Suprapubic skin (tissue), 4 donors: ENCODE data around the gene NACA. TPM values are rescaled to one million over a fixed set of nuclear protein-coding genes. Genes with fewer than 3 reads are reported as not detected.

ENCODE experiments used
- DNase-seq, 2 donors: peaks; one replicate each; pipeline ENCODE4 v3.0.0-alpha.2; 2019; ENCODE audit warnings: low spot score in 2 of 2
- H3K27ac ChIP-seq: fragments of 200-600 bp; sonication (generic); one replicate; pipeline ENCODE4 v1.5.1; 2019
- H3K27me3 ChIP-seq: fragments of 200-600 bp; sonication (generic); one replicate; pipeline ENCODE4 v1.5.1; 2019
- H3K36me3 ChIP-seq: fragments of 200-600 bp; sonication (generic); one replicate; pipeline ENCODE4 v1.5.1; 2019
- H3K4me1 ChIP-seq: fragments of 200-600 bp; sonication (generic); one replicate; pipeline ENCODE4 v1.5.1; 2019
- H3K4me3 ChIP-seq: fragments of 200-600 bp; sonication (generic); one replicate; pipeline ENCODE4 v1.5.1; 2019; ENCODE audit warnings: mild to moderate bottlenecking
- H3K9me3 ChIP-seq: fragments of 200-600 bp; sonication (generic); one replicate; pipeline ENCODE4 v1.5.1; 2019
- CTCF ChIP-seq, 2 donors: fragments of 200-600 bp in 1 of 2; fragments of 450-650 bp in 1 of 2; sonication (generic) in 1 of 2; IDR thresholded peaks; one replicate each; pipeline ENCODE4 v1.5.1; 2016 to 2019; ENCODE audit warnings: antibody characterized with exemption in 2 of 2, mild to moderate bottlenecking in 1 of 2, moderate library complexity in 1 of 2
- EP300 ChIP-seq: sonication (generic); formaldehyde crosslinking; IDR thresholded peaks from one replicate; pipeline ENCODE4 v1.6.1; 2017; ENCODE audit warnings: antibody characterized with exemption
- POLR2A ChIP-seq, 2 donors: fragments of 450-650 bp; IDR thresholded peaks; one replicate each; pipeline ENCODE4 v1.6.1; 2017; ENCODE audit warnings: antibody characterized with exemption in 2 of 2, mild to moderate bottlenecking in 2 of 2, moderate library complexity in 2 of 2
- POLR2AphosphoS5 ChIP-seq, 3 donors: sonication (generic); formaldehyde crosslinking; IDR thresholded peaks; one replicate each; pipeline ENCODE4 v1.6.1; 2017; ENCODE audit warnings: antibody characterized with exemption in 3 of 3
- WGBS: methylation state at CpG from one replicate; pipeline ENCODE4 v1.1.5; 2018; 5-methylcytosine and 5-hydroxymethylcytosine counted together
- total RNA-seq, 4 donors: library from RNA; depleted of rRNA; stranded (reverse); fragments of >200 nt; gene quantifications; one replicate each; pipeline ENCODE4 v1.1.0, GENCODE V29; 2016

NACA gene
- total RNA-seq, 4 donors from 2014 or later = 1,068 to 1,481 (median 1,369) TPM

GRCh38 chr12:56699020-56699661 is 26.0 kb downstream of the NACA start:
- Histone ChIP-seq H3K4me1 (no peaks in the 10 kb centered on the region), H3K36me3 (no peaks in the 10 kb centered on the region), H3K9me3 (no peaks in the 10 kb centered on the region), H3K4me3 (no peak overlapping the region), H3K27me3 (no peaks in the 10 kb centered on the region), H3K27ac (no peak overlapping the region)
- 57% methylated on average over 3 of the region's 3 CpGs for WGBS
- DNase-seq = no peak
- TF ChIP-seq EP300 = no peak
- no peak for TF ChIP-seq CTCF (IDR thresholded peaks at IDR 0.05)
- no peak for TF ChIP-seq POLR2AphosphoS5 (IDR thresholded peaks at IDR 0.05)
- no peak for TF ChIP-seq POLR2A (IDR thresholded peaks at IDR 0.05)

GRCh38 chr12:56695327-56696101 is 29.6 kb downstream of the NACA start:
- 64% methylated on average over 2 of the region's 2 CpGs for WGBS
- H3K36me3 ChIP-seq = no peaks in the 10 kb centered on the region
- no peaks in the 10 kb centered on the region for H3K27me3 ChIP-seq
- TF ChIP-seq CTCF (IDR thresholded peaks at IDR 0.05) (no peak), EP300 (no peak), POLR2AphosphoS5 (IDR thresholded peaks at IDR 0.05) (no peak)
- H3K9me3 ChIP-seq = no peaks in the 10 kb centered on the region
- no peaks in the 10 kb centered on the region for H3K4me1 ChIP-seq
- no peak overlapping the region for H3K27ac ChIP-seq
- no peak for DNase-seq
- H3K4me3 ChIP-seq = no peak overlapping the region

- no peaks in the 10 kb centered on the region for H3K36me3 ChIP-seq
- peak in 1 of 2 donors; percentile 6 for DNase-seq
- no peaks in the 10 kb centered on the region for H3K9me3 ChIP-seq
- peaks cover 5% of the 10 kb centered on the region for H3K4me1 ChIP-seq
- H3K27me3 ChIP-seq = no peaks in the 10 kb centered on the region
- TF ChIP-seq POLR2A (IDR thresholded peaks at IDR 0.05) (no peak), POLR2AphosphoS5 (IDR thresholded peaks at IDR 0.05) (no peak), CTCF (IDR thresholded peaks at IDR 0.05) (no peak), EP300 (no peak)
- 71% methylated on average over 5 of the region's 5 CpGs for WGBS
- no peak overlapping the region for H3K4me3 ChIP-seq
- H3K27ac ChIP-seq = no peak overlapping the region
Observed at GRCh38 chr12:56694161-56694560, 30.9 kb downstream of the NACA start.

- Histone ChIP-seq H3K36me3 (no peaks in the 10 kb centered on the region), H3K9me3 (no peaks in the 10 kb centered on the region), H3K27me3 (no peaks in the 10 kb centered on the region), H3K4me3 (peak overlapping the region; percentile 75), H3K27ac (peak overlapping the region; percentile 97), H3K4me1 (peaks cover 38% of the 10 kb centered on the region)
- no peak for TF ChIP-seq CTCF (IDR thresholded peaks at IDR 0.05)
- no peak for TF ChIP-seq EP300
- TF ChIP-seq POLR2AphosphoS5 (IDR thresholded peaks at IDR 0.05) = no peak
- TF ChIP-seq POLR2A (IDR thresholded peaks at IDR 0.05) = no peak
- 0% methylated on average over 7 of the region's 7 CpGs for WGBS
- no peak for DNase-seq
Observed at GRCh38 chr12:56688846-56689109, 36.3 kb downstream of the NACA start.

- Histone ChIP-seq H3K27me3 (no peaks in the 10 kb centered on the region), H3K36me3 (no peaks in the 10 kb centered on the region), H3K4me1 (peaks cover 39% of the 10 kb centered on the region), H3K4me3 (peak within 1 kb of the TSS; percentile 75), H3K9me3 (no peaks in the 10 kb centered on the region), H3K27ac (peak within 1 kb of the TSS; percentile 97)
- WGBS = under 1% methylated on average over 61 of the region's 64 CpGs
- peak; percentile 98 for DNase-seq
- TF ChIP-seq POLR2AphosphoS5 (IDR thresholded peaks at IDR 0.05) (peak; percentile 34 to 80 (median 78)), EP300 (no peak), POLR2A (IDR thresholded peaks at IDR 0.05) (peak; percentile 56 to 92)
Observed at GRCh38 chr12:56688129-56688845, 36.8 kb downstream of the NACA start, which contains the start of gene PTGES3. Gene PTGES3, minus strand, starts transcription at chr12:56688284. Its CDS starts 285 bp downstream, at chr12:56687999.
